H1 (cell line): Measurements from ENCODE around the gene DYNC2H1. TPM values are rescaled to one million over a fixed set of nuclear protein-coding genes. Genes with fewer than 3 reads are reported as not detected.

Experiments used
- CTCF ChIA-PET: fragments of 300-600 bp; sonication (Branson Sonifier 250); formaldehyde crosslinking; loops from one replicate; lab custom pipeline; 2021; ENCODE audit not compliant: partially characterized antibody; lab: Charles Lee
- POLR2A ChIA-PET: fragments of 300-600 bp; sonication (Branson Sonifier 250); formaldehyde crosslinking; loops from one replicate; lab custom pipeline; 2021; ENCODE audit warnings: inconsistent platforms; ENCODE audit not compliant: partially characterized antibody; lab: Charles Lee
- DNase-seq, 2 experiments: peaks; one replicate each; pipeline versions ENCODE4 v3.0.0 to v3.0.0-alpha.2; 2010 to 2022; ENCODE audit warnings: low spot score in 2 of 2, low read depth in 1 of 2, mixed read lengths in 1 of 2
- FAIRE-seq: peaks from 2 replicates; lab custom pipeline; 2011; peaks lifted over from hg19 to GRCh38; lab: Jason Lieb, UNC
- H2AFZ ChIP-seq: 2 replicates; pipeline ENCODE4 v1.8.1; 2012; ENCODE audit warnings: low read length, inconsistent platforms
- H2AK5ac ChIP-seq: 2 replicates; pipeline ENCODE4 v1.6.1; 2013; ENCODE audit warnings: low read depth, low read length
- H2BK120ac ChIP-seq: replicated peaks from 2 replicates; pipeline ENCODE3; 2013; ENCODE audit warnings: low read depth, low read length, inconsistent platforms
- H2BK12ac ChIP-seq: 2 replicates; pipeline ENCODE4 v1.6.1; 2013; ENCODE audit warnings: low read depth, low read length
- H2BK15ac ChIP-seq: 2 replicates; pipeline ENCODE4 v1.6.1; 2013; ENCODE audit warnings: low read length
- H2BK20ac ChIP-seq: 2 replicates; pipeline ENCODE4 v1.6.1; 2013; ENCODE audit warnings: low read length
- H2BK5ac ChIP-seq: 2 replicates; pipeline ENCODE4 v1.6.1; 2013; ENCODE audit warnings: low read depth, low read length
- H3K14ac ChIP-seq: 2 replicates; pipeline ENCODE4 v1.6.1; 2013; ENCODE audit warnings: inconsistent platforms; ENCODE audit not compliant: insufficient read length
- H3K18ac ChIP-seq: 2 replicates; pipeline ENCODE4 v1.6.1; 2013; ENCODE audit warnings: low read length; ENCODE audit errors: extremely low read depth
- H3K23ac ChIP-seq: 2 replicates; pipeline ENCODE4 v1.6.1; 2013; ENCODE audit warnings: inconsistent platforms; ENCODE audit not compliant: insufficient read length
- H3K23me2 ChIP-seq: 2 replicates; pipeline ENCODE4 v1.6.1; 2013; ENCODE audit warnings: low read depth, low read length
- H3K27ac ChIP-seq: 2 replicates; pipeline ENCODE4 v1.6.1; 2011; ENCODE audit warnings: low read depth, low read length, inconsistent platforms
- H3K27me3 ChIP-seq, 4 experiments: replicated peaks in 1 of 4; 1 replicate in 1 of 4; 2 replicates in 3 of 4; pipeline versions ENCODE4 v1.6.1 to v1.8.1; 2011 to 2013; ENCODE audit warnings: low read length in 3 of 4, mild to moderate bottlenecking in 3 of 4, inconsistent platforms in 2 of 4, mixed read lengths in 2 of 4, moderate library complexity in 1 of 4; ENCODE audit not compliant: control insufficient read depth in 3 of 4, insufficient read depth in 3 of 4; ENCODE audit errors: extremely low read depth in 1 of 4
- H3K36me3 ChIP-seq, 4 experiments: 2 replicates each; pipeline versions ENCODE4 v1.6.1 to v1.8.1; 2011 to 2013; ENCODE audit warnings: mild to moderate bottlenecking in 4 of 4, low read length in 3 of 4, moderate library complexity in 2 of 4, control low read depth in 1 of 4, inconsistent platforms in 1 of 4; ENCODE audit not compliant: insufficient read depth in 4 of 4, control insufficient read depth in 2 of 4
- H3K4ac ChIP-seq: replicated peaks from 2 replicates; pipeline ENCODE3; 2013; ENCODE audit warnings: low read length, low read depth, mixed read lengths, inconsistent platforms; ENCODE audit not compliant: insufficient read length
- H3K4me1 ChIP-seq, 4 experiments: replicated peaks in 1 of 4; 1 replicate in 1 of 4; 2 replicates in 3 of 4; pipeline versions ENCODE4 v1.6.1 to v1.8.1; 2011 to 2013; ENCODE audit warnings: low read length in 3 of 4, inconsistent platforms in 2 of 4, mixed read lengths in 1 of 4; ENCODE audit not compliant: insufficient read depth in 4 of 4, control insufficient read depth in 3 of 4
- H3K4me2 ChIP-seq, 2 experiments: 2 replicates each; pipeline versions ENCODE4 v1.6.1 to v1.8.1; 2011 to 2013; ENCODE audit warnings: low read depth in 2 of 2, low read length in 2 of 2, control low read depth in 1 of 2, inconsistent platforms in 1 of 2, mild to moderate bottlenecking in 1 of 2; ENCODE audit not compliant: insufficient read depth in 1 of 2
- H3K4me3 ChIP-seq, 4 experiments: fragments of 200-600, 300-600 bp in 1 of 4; sonication (generic), shearing (Covaris generic), sonication (Bioruptor Twin) in 1 of 4; 2 replicates each; pipeline versions ENCODE4 v1.5.1 to v1.8.1; 2011 to 2016; ENCODE audit warnings: low read length in 4 of 4, low read depth in 3 of 4, control low read depth in 2 of 4, inconsistent platforms in 2 of 4, mild to moderate bottlenecking in 2 of 4, mixed read lengths in 1 of 4, moderate library complexity in 1 of 4; ENCODE audit not compliant: insufficient read depth in 2 of 4; ENCODE audit errors: extremely low read depth in 1 of 4
- H3K56ac ChIP-seq: replicated peaks from 2 replicates; pipeline ENCODE3; 2013; ENCODE audit warnings: low read depth, mild to moderate bottlenecking, mixed read lengths, low read length, inconsistent platforms; ENCODE audit not compliant: insufficient read length
- H3K79me1 ChIP-seq: 2 replicates; pipeline ENCODE4 v1.6.1; 2013; ENCODE audit warnings: low read depth, low read length, control low read depth
- H3K79me2 ChIP-seq, 2 experiments: 2 replicates each; pipeline versions ENCODE4 v1.6.1 to v1.8.1; 2012 to 2013; ENCODE audit warnings: low read length in 2 of 2, mild to moderate bottlenecking in 2 of 2, inconsistent platforms in 1 of 2; ENCODE audit not compliant: insufficient read depth in 2 of 2, control insufficient read depth in 1 of 2
- H3K9ac ChIP-seq, 4 experiments: replicated peaks in 1 of 4; 1 replicate in 1 of 4; 2 replicates in 3 of 4; pipeline versions ENCODE4 v1.6.1 to v1.8.1; 2011 to 2013; ENCODE audit warnings: low read depth in 3 of 4, low read length in 3 of 4, control low read depth in 2 of 4, mild to moderate bottlenecking in 2 of 4, moderate library complexity in 2 of 4, inconsistent platforms in 1 of 4; ENCODE audit errors: extremely low read depth in 1 of 4
- H3K9me3 ChIP-seq, 2 experiments: 2 replicates each; pipeline versions ENCODE4 v1.6.1 to v1.8.1; 2012 to 2013; ENCODE audit warnings: mild to moderate bottlenecking in 2 of 2, moderate library complexity in 2 of 2, control low read depth in 1 of 2, inconsistent platforms in 1 of 2, low read depth in 1 of 2, low read length in 1 of 2, mixed read lengths in 1 of 2; ENCODE audit not compliant: insufficient read depth in 2 of 2
- H4K20me1 ChIP-seq, 2 experiments: replicated peaks in 1 of 2; 2 replicates each; pipeline versions ENCODE3 to v1.8.1; 2011 to 2013; ENCODE audit warnings: inconsistent platforms in 2 of 2, low read length in 2 of 2, mild to moderate bottlenecking in 1 of 2; ENCODE audit not compliant: insufficient read depth in 2 of 2, control insufficient read depth in 1 of 2
- H4K5ac ChIP-seq: 2 replicates; pipeline ENCODE4 v1.6.1; 2013; ENCODE audit warnings: low read length, low read depth, mixed read lengths, inconsistent platforms; ENCODE audit not compliant: insufficient read length
- H4K8ac ChIP-seq: 2 replicates; pipeline ENCODE4 v1.8.0; 2013; ENCODE audit warnings: mild to moderate bottlenecking, moderate library complexity, low read length, inconsistent platforms; ENCODE audit not compliant: insufficient read depth; ENCODE audit errors: extremely low read depth
- H4K91ac ChIP-seq: replicated peaks from 2 replicates; pipeline ENCODE3; 2013; ENCODE audit warnings: low read length, mixed read lengths, inconsistent platforms; ENCODE audit not compliant: insufficient read length
- ASH2L ChIP-seq: fragments of 200-600, 300-600 bp; sonication (generic); IDR thresholded peaks from one replicate; pipeline ENCODE4 v1.7.1; 2017; ENCODE audit warnings: low read length
- ATF3 ChIP-seq: IDR thresholded peaks from 2 replicates; pipeline ENCODE4 v1.6.1; 2011; ENCODE audit warnings: low read depth, mild to moderate bottlenecking, low read length; ENCODE audit not compliant: insufficient read depth
- BCL11A ChIP-seq, 2 experiments: IDR thresholded peaks; one replicate each; pipeline ENCODE4 v1.6.1; 2011; ENCODE audit warnings: low read depth in 2 of 2, low read length in 2 of 2, mild to moderate bottlenecking in 2 of 2
- BRCA1 ChIP-seq: IDR thresholded peaks from 2 replicates; pipeline ENCODE4 v1.6.1; 2012; ENCODE audit warnings: low read depth, low read length, improper control_type of control experiment
- CBX8 ChIP-seq: fragments of 300-800, 300-1000 bp; sonication (generic); IDR thresholded peaks from 2 replicates; pipeline ENCODE4 v1.7.1; 2016; ENCODE audit warnings: low read depth, low read length, borderline replicate concordance
- CHD2 ChIP-seq: IDR thresholded peaks from 2 replicates; pipeline ENCODE4 v1.6.1; 2012; ENCODE audit warnings: low read length, improper control_type of control experiment
- EGR1 ChIP-seq: IDR thresholded peaks from 2 replicates; pipeline ENCODE4 v1.6.1; 2011; ENCODE audit warnings: low read depth, low read length, borderline replicate concordance
- EP300 ChIP-seq, 2 experiments: IDR thresholded peaks; 1 replicate in 1 of 2; 2 replicates in 1 of 2; pipeline ENCODE4 v1.6.1; 2011 to 2012; ENCODE audit warnings: low read depth in 2 of 2, low read length in 2 of 2, mild to moderate bottlenecking in 2 of 2, borderline replicate concordance in 1 of 2, inconsistent platforms in 1 of 2, moderate library complexity in 1 of 2
- FOSL1 ChIP-seq: IDR thresholded peaks from 2 replicates; pipeline ENCODE4 v1.6.1; 2011; ENCODE audit warnings: mild to moderate bottlenecking, low read depth, low read length, moderate library complexity; ENCODE audit not compliant: insufficient read depth
- MAX ChIP-seq: IDR thresholded peaks from 2 replicates; pipeline ENCODE4 v1.6.1; 2012; ENCODE audit warnings: inconsistent platforms
- POLR2A ChIP-seq, 2 experiments: IDR thresholded peaks; 1 replicate in 1 of 2; 2 replicates in 1 of 2; pipeline ENCODE4 v1.6.1; 2011; ENCODE audit warnings: low read depth in 2 of 2, low read length in 2 of 2, mild to moderate bottlenecking in 2 of 2; ENCODE audit errors: control extremely low read depth in 1 of 2
- POLR2AphosphoS5 ChIP-seq: IDR thresholded peaks from 2 replicates; pipeline ENCODE4 v1.6.1; 2011; ENCODE audit warnings: low read depth, low read length
- SP1 ChIP-seq: IDR thresholded peaks from 2 replicates; pipeline ENCODE4 v1.6.1; 2011; ENCODE audit warnings: low read depth, low read length
- TAF1 ChIP-seq: IDR thresholded peaks from 2 replicates; pipeline ENCODE4 v1.6.1; 2011; ENCODE audit warnings: mild to moderate bottlenecking, low read depth, low read length
- TCF12 ChIP-seq: IDR thresholded peaks from 2 replicates; pipeline ENCODE4 v1.6.1; 2011; ENCODE audit warnings: low read depth, mild to moderate bottlenecking, low read length
- YY1 ChIP-seq: IDR thresholded peaks from 2 replicates; pipeline ENCODE4 v1.6.1; 2011; ENCODE audit warnings: low read depth, mild to moderate bottlenecking, low read length
- WGBS, 2 experiments: shearing (Covaris generic) in 1 of 2; methylation state at CpG; one replicate each; pipeline versions ENCODE4 v1.1.6 to v1.1.7; 2013 to 2015; ENCODE audit warnings: low lambda C conversion rate in 2 of 2, mixed read lengths in 2 of 2, inconsistent platforms in 1 of 2, low coverage in 1 of 2, missing lambda C conversion rate in 1 of 2; ENCODE audit not compliant: insufficient replicate concordance in 2 of 2, insufficient coverage in 1 of 2, insufficient read length in 1 of 2; ENCODE audit errors: extremely low coverage in 1 of 2, missing lambda C conversion rate in 1 of 2; 5-methylcytosine and 5-hydroxymethylcytosine counted together
- polyA plus RNA-seq, 7 experiments: library from polyadenylated mRNA; depleted of rRNA in 3 of 7; stranded (reverse) in 5 of 7; unstranded in 2 of 7; fragments of >200 nt in 5 of 7; fragments of 200-250 nt in 2 of 7; gene quantifications; 1 replicate in 5 of 7; 2 replicates in 1 of 7; 4 replicates in 1 of 7; pipeline versions ENCODE4 v1.2.1 to v1.2.3, GENCODE V29; 2011 to 2013; ENCODE audit warnings: missing spikeins in 2 of 7, mixed read lengths in 2 of 7
- total RNA-seq: library from RNA; stranded (reverse); fragmentation: NEBNext Ultra II Directional; extraction: Animal tissue kit (Norgen Biotek cat#: 25700); gene quantifications from 2 replicates; pipeline ENCODE4 v1.2.1, GENCODE V29; 2021

DYNC2H1 gene
- total and polyA plus RNA-seq, 2 of the 8 experiments (the other 6 are each of a cell fraction or from before 2014, with no cell fraction given): 6.2 to 12.0 TPM

GRCh38 chr11:103272876-103273275 lies 163.7 kb downstream of the DYNC2H1 start:
- Histone ChIP-seq H2AFZ (no peak overlapping the region), H3K4me3 (no peak overlapping the region), H3K56ac (no peak overlapping the region), H2BK12ac (no peak overlapping the region), H3K18ac (no peak overlapping the region), H3K36me3 (no peaks in the 10 kb centered on the region), H3K9ac (no peak overlapping the region), H4K91ac (no peak overlapping the region), H3K4ac (no peak overlapping the region), H4K5ac (no peak overlapping the region), H4K20me1 (no peaks in the 10 kb centered on the region), H3K27me3 (no peaks in the 10 kb centered on the region), H3K14ac (no peak overlapping the region), H3K9me3 (no peaks in the 10 kb centered on the region), H3K4me2 (no peak overlapping the region), H3K79me1 (no peaks in the 10 kb centered on the region), H2BK20ac (no peak overlapping the region), H4K8ac (no peak overlapping the region), H2BK120ac (no peak overlapping the region), H2AK5ac (no peak overlapping the region), H3K23me2 (no peaks in the 10 kb centered on the region), H3K4me1 (no peaks in the 10 kb centered on the region), H2BK15ac (no peak overlapping the region), H3K23ac (no peak overlapping the region), H3K79me2 (no peaks in the 10 kb centered on the region), H3K27ac (no peak overlapping the region), H2BK5ac (no peak overlapping the region)
- no peak for DNase-seq
- FAIRE-seq: no peak
- 100% methylated on average over 2 of the region's 2 CpGs; no CpG with 5 or more reads in 1 of the 2 experiments for WGBS, 2 experiments
- POLR2A ChIA-PET: no interaction called here
- CTCF ChIA-PET: no interaction called here
- TF ChIP-seq CHD2 (no peak), BRCA1 (no peak), EP300 (IDR thresholded peaks at IDR 0.05; ENCODE audit: borderline replicate concordance in 1 of 2, low read depth in 2 of 2, low read length in 2 of 2) (no peak), TCF12 (no peak), POLR2A (IDR thresholded peaks at IDR 0.05; ENCODE audit: control extremely low read depth in 1 of 2, low read depth in 2 of 2, low read length in 2 of 2) (no peak), CBX8 (no peak), ASH2L (no peak), YY1 (no peak), ATF3 (no peak), EGR1 (no peak), TAF1 (no peak), FOSL1 (no peak), BCL11A (IDR thresholded peaks at IDR 0.05; ENCODE audit: low read depth in 2 of 2, low read length in 2 of 2) (no peak), POLR2AphosphoS5 (no peak), SP1 (no peak), MAX (no peak)
